ENCODE data around the gene IL31RA. TPM values are rescaled to one million over a fixed set of nuclear protein-coding genes. Genes with fewer than 3 reads are reported as not detected.

IL31RA gene
- total RNA-seq, 3 donors from 2014 or later = not detected

GRCh38 chr5:55932700-55933099 lies 81.5 kb downstream of the IL31RA start:
- intact Hi-C loops (cut with DNase I; ENCODE audit: low total_unique reads) = no loop called here
- H3K36me3 ChIP-seq = no peaks in the 10 kb centered on the region
- no peaks in the 10 kb centered on the region for H3K27me3 ChIP-seq
- H3K4me3 ChIP-seq = no peak overlapping the region
- H3K4me1 ChIP-seq = no peaks in the 10 kb centered on the region
- no peak for TF ChIP-seq POLR2AphosphoS5 (IDR thresholded peaks at IDR 0.05)
- no peak for TF ChIP-seq CTCF (IDR thresholded peaks at IDR 0.05)
- no peak for TF ChIP-seq POLR2A (IDR thresholded peaks at IDR 0.05)
- H3K9me3 ChIP-seq = no peaks in the 10 kb centered on the region
- no peak overlapping the region for H3K27ac ChIP-seq
- DNase-seq (ENCODE audit: low spot score in 2 of 2) = no peak

GRCh38 chr5:55933377-55934114 lies 82.4 kb downstream of the IL31RA start:
- peak overlapping the region; percentile 14 to 73 for H3K27ac ChIP-seq
- intact Hi-C loops (cut with DNase I; ENCODE audit: low total_unique reads) = no loop called here

GRCh38 chr5:55934115-55934613 lies 83.0 kb downstream of the IL31RA start:
- H3K36me3 ChIP-seq = no peaks in the 10 kb centered on the region
- TF ChIP-seq POLR2A (IDR thresholded peaks at IDR 0.05) (no peak), POLR2AphosphoS5 (IDR thresholded peaks at IDR 0.05) (no peak), CTCF (IDR thresholded peaks at IDR 0.05) (no peak)
- no peaks in the 10 kb centered on the region for H3K9me3 ChIP-seq
- no peak overlapping the region for H3K4me3 ChIP-seq
- H3K27me3 ChIP-seq = no peaks in the 10 kb centered on the region
- intact Hi-C loops (cut with DNase I; ENCODE audit: low total_unique reads) = no loop called here
- DNase-seq (ENCODE audit: low spot score in 2 of 2) = peak; percentile 62 to 64
- H3K4me1 ChIP-seq = no peaks in the 10 kb centered on the region
- peak overlapping the region; percentile 17 to 73 for H3K27ac ChIP-seq

More at GRCh38 chr5:55933377-55934114, 82.4 kb downstream of the IL31RA start:
- H3K4me1 ChIP-seq = no peaks in the 10 kb centered on the region
- TF ChIP-seq CTCF (IDR thresholded peaks at IDR 0.05) (no peak), POLR2A (IDR thresholded peaks at IDR 0.05) (no peak), POLR2AphosphoS5 (IDR thresholded peaks at IDR 0.05) (no peak)
- DNase-seq (ENCODE audit: low spot score in 2 of 2) = no peak
- H3K27me3 ChIP-seq = no peaks in the 10 kb centered on the region
- H3K9me3 ChIP-seq = no peaks in the 10 kb centered on the region
- H3K4me3 ChIP-seq = no peak overlapping the region
- no peaks in the 10 kb centered on the region for H3K36me3 ChIP-seq

GRCh38 chr5:55934720-55935119 lies 83.6 kb downstream of the IL31RA start:
- Histone ChIP-seq H3K4me1 (no peaks in the 10 kb centered on the region), H3K4me3 (no peak overlapping the region), H3K9me3 (no peaks in the 10 kb centered on the region), H3K27me3 (no peaks in the 10 kb centered on the region), H3K36me3 (no peaks in the 10 kb centered on the region), H3K27ac (peak overlapping the region; percentile 17 to 41)
- intact Hi-C loops (cut with DNase I; ENCODE audit: low total_unique reads) = no loop called here
- DNase-seq (ENCODE audit: low spot score in 2 of 2) = no peak
- TF ChIP-seq CTCF (IDR thresholded peaks at IDR 0.05) (no peak), POLR2AphosphoS5 (IDR thresholded peaks at IDR 0.05) (no peak), POLR2A (IDR thresholded peaks at IDR 0.05) (no peak)

- H3K27me3 ChIP-seq = no peaks in the 10 kb centered on the region
- H3K4me3 ChIP-seq = no peak overlapping the region
- TF ChIP-seq POLR2A (IDR thresholded peaks at IDR 0.05) (no peak), POLR2AphosphoS5 (IDR thresholded peaks at IDR 0.05) (no peak), CTCF (IDR thresholded peaks at IDR 0.05) (no peak)
- no peaks in the 10 kb centered on the region for H3K4me1 ChIP-seq
- H3K9me3 ChIP-seq = no peaks in the 10 kb centered on the region
- H3K27ac ChIP-seq = no peak overlapping the region
- H3K36me3 ChIP-seq = no peaks in the 10 kb centered on the region
- no peak for DNase-seq (ENCODE audit: low spot score in 2 of 2)
- intact Hi-C loops (cut with DNase I; ENCODE audit: low total_unique reads) = no loop called here
Observed at GRCh38 chr5:55935371-55935770, 84.2 kb downstream of the IL31RA start.

Data from breast epithelium (tissue), 4 donors.